ENCODE measurements around the gene HEPACAM.

GRCh38 chr11:124898263-124898680 lies 37.6 kb downstream of the HEPACAM start:
- TF ChIP-seq POLR2A (IDR thresholded peaks at IDR 0.05; ENCODE audit: low read depth, low read length) = no peak
- no peak for TF ChIP-seq POLR2AphosphoS5 (IDR thresholded peaks at IDR 0.05; ENCODE audit: low read depth, low read length)
- TF ChIP-seq SPI1 (IDR thresholded peaks at IDR 0.05; ENCODE audit: low read depth, low read length) = no peak
- no peak for TF ChIP-seq TAF1 (IDR thresholded peaks at IDR 0.05; ENCODE audit: low read depth, low read length)
- no peak for TF ChIP-seq POU2F2 (IDR thresholded peaks at IDR 0.05; ENCODE audit: low read depth, low read length)
- TF ChIP-seq PAX5 (IDR thresholded peaks at IDR 0.05; ENCODE audit: insufficient read depth, low read length, severe bottlenecking) = no peak

All from GM12891 (cell line).